ENCODE measurements around the gene NCAPD3.

NCAPD3 gene

GRCh38 chr11:134223836-134224709 is at the start of gene NCAPD3, which contains the start of gene VPS26B:
Gene NCAPD3 (minus strand): TSS chr11:134223967. CDS start chr11:134223926, 41 bp downstream.
Gene VPS26B (plus strand): TSS chr11:134224671. CDS start chr11:134225123, 452 bp downstream.
- ATAC-seq (peak; percentile 85), DNase-seq (peak; percentile 94 to 96)
- Mint-ChIP-seq H3K4me1 (peaks cover 68% of the 10 kb centered on the region), H3K27ac (peak within 1 kb of the TSS; percentile 98 to 99), H3K27me3 (no peaks in the 10 kb centered on the region), H3K4me3 (peak within 1 kb of the TSS; percentile 95 to 100), H3K9me3 (no peaks in the 10 kb centered on the region)

GRCh38 chr11:134273317-134273712 is 49.5 kb upstream of the NCAPD3 start:
- peaks cover 70% of the 10 kb centered on the region for H3K4me1 Mint-ChIP-seq

GRCh38 chr11:134272381-134273316 is 48.9 kb upstream of the NCAPD3 start:
- H3K27me3 Mint-ChIP-seq: peaks cover 7% of the 10 kb centered on the region
- ATAC-seq (no peak), DNase-seq (no peak)
- H3K27ac Mint-ChIP-seq: no peak overlapping the region
- peaks cover 68% of the 10 kb centered on the region for H3K4me1 Mint-ChIP-seq
- H3K9me3 Mint-ChIP-seq: no peaks in the 10 kb centered on the region
- H3K4me3 Mint-ChIP-seq: peak overlapping the region in 1 of 2 donors; percentile 45

More at GRCh38 chr11:134273317-134273712, 49.5 kb upstream of the NCAPD3 start:
- Mint-ChIP-seq H3K27me3 (peaks cover 7% of the 10 kb centered on the region), H3K27ac (no peak overlapping the region), H3K4me3 (peak overlapping the region in 1 of 2 donors; percentile 45), H3K9me3 (no peaks in the 10 kb centered on the region)
- no peak for ATAC-seq
- DNase-seq: no peak

GRCh38 chr11:134271978-134272377 is 48.2 kb upstream of the NCAPD3 start:
- ATAC-seq: no peak
- no peak for DNase-seq
- Mint-ChIP-seq H3K9me3 (no peaks in the 10 kb centered on the region), H3K4me1 (peaks cover 61% of the 10 kb centered on the region), H3K27ac (no peak overlapping the region), H3K27me3 (peaks cover 1% of the 10 kb centered on the region), H3K4me3 (no peak overlapping the region)

- Mint-ChIP-seq H3K27ac (no peak overlapping the region), H3K4me3 (peak overlapping the region; percentile 24 to 31), H3K4me1 (peaks cover 54% of the 10 kb centered on the region), H3K9me3 (no peaks in the 10 kb centered on the region), H3K27me3 (no peaks in the 10 kb centered on the region)
- DNase-seq (no peak), ATAC-seq (peak; percentile 62)
Measured at GRCh38 chr11:134270250-134270714, 46.5 kb upstream of the NCAPD3 start.

- no peak overlapping the region for H3K27ac Mint-ChIP-seq
- no peak overlapping the region for H3K4me3 Mint-ChIP-seq
- DNase-seq (no peak), ATAC-seq (no peak)
- H3K4me1 Mint-ChIP-seq: peaks cover 33% of the 10 kb centered on the region
- no peaks in the 10 kb centered on the region for H3K9me3 Mint-ChIP-seq
- no peaks in the 10 kb centered on the region for H3K27me3 Mint-ChIP-seq
Measured at GRCh38 chr11:134267966-134268365, 44.2 kb upstream of the NCAPD3 start.

- no peak overlapping the region for H3K27ac Mint-ChIP-seq
- no peak for ATAC-seq
- no peaks in the 10 kb centered on the region for H3K27me3 Mint-ChIP-seq
- H3K9me3 Mint-ChIP-seq: no peaks in the 10 kb centered on the region
- H3K4me3 Mint-ChIP-seq: no peak overlapping the region
- peaks cover 28% of the 10 kb centered on the region for H3K4me1 Mint-ChIP-seq
- no peak for DNase-seq
Measured at GRCh38 chr11:134267461-134267860, 43.7 kb upstream of the NCAPD3 start.

GRCh38 chr11:134266841-134267251 is 43.1 kb upstream of the NCAPD3 start:
- Mint-ChIP-seq H3K9me3 (no peaks in the 10 kb centered on the region), H3K27me3 (no peaks in the 10 kb centered on the region), H3K4me3 (no peak overlapping the region), H3K4me1 (peaks cover 24% of the 10 kb centered on the region), H3K27ac (no peak overlapping the region)
- ATAC-seq (no peak), DNase-seq (no peak)

- Mint-ChIP-seq H3K4me3 (no peak overlapping the region), H3K27me3 (no peaks in the 10 kb centered on the region), H3K4me1 (peaks cover 20% of the 10 kb centered on the region), H3K27ac (no peak overlapping the region), H3K9me3 (no peaks in the 10 kb centered on the region)
- DNase-seq (no peak), ATAC-seq (no peak)
Measured at GRCh38 chr11:134266440-134266839, 42.7 kb upstream of the NCAPD3 start.

GRCh38 chr11:134264966-134265764 is 41.4 kb upstream of the NCAPD3 start:
- peaks cover 8% of the 10 kb centered on the region for H3K4me1 Mint-ChIP-seq
- DNase-seq (no peak), ATAC-seq (no peak)
- H3K27ac Mint-ChIP-seq: no peak overlapping the region
- no peak overlapping the region for H3K4me3 Mint-ChIP-seq
- H3K9me3 Mint-ChIP-seq: no peaks in the 10 kb centered on the region
- no peaks in the 10 kb centered on the region for H3K27me3 Mint-ChIP-seq

GRCh38 chr11:134261626-134262488 is 38.1 kb upstream of the NCAPD3 start:
- Mint-ChIP-seq H3K27ac (no peak overlapping the region), H3K27me3 (no peaks in the 10 kb centered on the region), H3K4me3 (no peak overlapping the region), H3K9me3 (no peaks in the 10 kb centered on the region), H3K4me1 (no peaks in the 10 kb centered on the region)
- DNase-seq (peak in 1 of 2 donors; percentile 29), ATAC-seq (peak; percentile 74)

- Mint-ChIP-seq H3K9me3 (no peaks in the 10 kb centered on the region), H3K27ac (no peak overlapping the region), H3K4me1 (peaks cover 1% of the 10 kb centered on the region), H3K4me3 (no peak overlapping the region), H3K27me3 (no peaks in the 10 kb centered on the region)
- DNase-seq (no peak), ATAC-seq (no peak)
Measured at GRCh38 chr11:134260983-134261382, 37.2 kb upstream of the NCAPD3 start.

GRCh38 chr11:134260503-134260902 is 36.7 kb upstream of the NCAPD3 start:
- Mint-ChIP-seq H3K4me1 (peaks cover 6% of the 10 kb centered on the region), H3K27me3 (no peaks in the 10 kb centered on the region), H3K4me3 (no peak overlapping the region), H3K27ac (peak overlapping the region in 1 of 2 donors; percentile 3), H3K9me3 (no peaks in the 10 kb centered on the region)
- ATAC-seq (no peak), DNase-seq (no peak)

- Mint-ChIP-seq H3K27ac (no peak overlapping the region), H3K9me3 (no peaks in the 10 kb centered on the region), H3K27me3 (no peaks in the 10 kb centered on the region), H3K4me3 (no peak overlapping the region), H3K4me1 (peaks cover 22% of the 10 kb centered on the region)
- ATAC-seq: no peak
- no peak for DNase-seq
Measured at GRCh38 chr11:134258577-134258976, 34.8 kb upstream of the NCAPD3 start.

Data from stimulated activated naive CD8-positive, alpha-beta T cell treated with anti-CD3 and anti-CD28 coated beads, Interleukin-15, amount 100 ng/mL, for 72 hours (primary cell).